Ishikawa (cell line): ENCODE measurements around the gene CNTNAP5.

ENCODE experiments used
- CEBPB ChIP-seq: IDR thresholded peaks from 2 replicates; pipeline ENCODE4 v1.6.1; 2012
- CREB1 ChIP-seq: IDR thresholded peaks from 2 replicates; pipeline ENCODE4 v1.6.1; 2012; ENCODE audit warnings: low read depth
- EGR1 ChIP-seq: IDR thresholded peaks from 2 replicates; pipeline ENCODE4 v1.6.1; 2012
- EP300 ChIP-seq: IDR thresholded peaks from 2 replicates; pipeline ENCODE4 v1.6.1; 2012; ENCODE audit warnings: borderline replicate concordance
- FOXM1 ChIP-seq: IDR thresholded peaks from 2 replicates; pipeline ENCODE4 v1.6.1; 2012; ENCODE audit warnings: low read depth, borderline replicate concordance
- NFIC ChIP-seq: IDR thresholded peaks from 2 replicates; pipeline ENCODE4 v1.6.1; 2012
- RAD21 ChIP-seq: IDR thresholded peaks from 2 replicates; pipeline ENCODE4 v1.6.1; 2012; ENCODE audit warnings: low read depth
- TAF1 ChIP-seq: IDR thresholded peaks from 2 replicates; pipeline ENCODE4 v1.6.1; 2012; ENCODE audit warnings: low read depth, mild to moderate bottlenecking
- TCF12 ChIP-seq: IDR thresholded peaks from 2 replicates; pipeline ENCODE4 v1.6.1; 2012; ENCODE audit warnings: low read depth
- TEAD4 ChIP-seq: IDR thresholded peaks from 2 replicates; pipeline ENCODE4 v1.6.1; 2012
- YY1 ChIP-seq: IDR thresholded peaks from 2 replicates; pipeline ENCODE4 v1.6.1; 2012; ENCODE audit warnings: low read depth
- ZBTB7A ChIP-seq: IDR thresholded peaks from 2 replicates; pipeline ENCODE4 v1.6.1; 2012; ENCODE audit warnings: low read depth
- TF ChIP-seq, protein P1 (sequence below): IDR thresholded peaks from 2 replicates; pipeline ENCODE4 v1.6.1; 2012; ENCODE audit warnings: low read depth, mild to moderate bottlenecking
- TF ChIP-seq, protein P2 (sequence below): IDR thresholded peaks from 2 replicates; pipeline ENCODE4 v1.6.1; 2012
- TF ChIP-seq, protein P3 (sequence below): IDR thresholded peaks from 2 replicates; pipeline ENCODE4 v1.6.1; 2012

CNTNAP5 gene

DNA sequence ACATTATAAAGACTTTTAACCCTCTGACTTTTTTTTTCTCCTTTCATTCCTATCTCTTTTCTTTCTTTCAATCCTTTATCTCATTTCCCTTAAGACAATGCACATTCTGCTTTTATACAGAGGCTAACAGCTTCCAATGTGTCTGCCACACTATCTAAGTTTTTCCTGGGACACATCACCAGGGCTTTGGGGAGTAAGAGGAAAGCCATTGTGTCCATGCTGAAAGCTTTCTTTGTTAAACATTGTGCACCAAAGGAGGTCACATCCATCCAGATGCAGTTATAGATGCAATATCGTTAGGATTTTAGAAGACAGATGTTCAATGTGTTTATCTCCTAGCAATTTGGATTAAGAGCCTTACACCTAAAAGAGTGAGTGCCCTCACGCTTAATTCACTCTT is 534.1 kb downstream of the CNTNAP5 start:
- TF ChIP-seq, protein P1, sequence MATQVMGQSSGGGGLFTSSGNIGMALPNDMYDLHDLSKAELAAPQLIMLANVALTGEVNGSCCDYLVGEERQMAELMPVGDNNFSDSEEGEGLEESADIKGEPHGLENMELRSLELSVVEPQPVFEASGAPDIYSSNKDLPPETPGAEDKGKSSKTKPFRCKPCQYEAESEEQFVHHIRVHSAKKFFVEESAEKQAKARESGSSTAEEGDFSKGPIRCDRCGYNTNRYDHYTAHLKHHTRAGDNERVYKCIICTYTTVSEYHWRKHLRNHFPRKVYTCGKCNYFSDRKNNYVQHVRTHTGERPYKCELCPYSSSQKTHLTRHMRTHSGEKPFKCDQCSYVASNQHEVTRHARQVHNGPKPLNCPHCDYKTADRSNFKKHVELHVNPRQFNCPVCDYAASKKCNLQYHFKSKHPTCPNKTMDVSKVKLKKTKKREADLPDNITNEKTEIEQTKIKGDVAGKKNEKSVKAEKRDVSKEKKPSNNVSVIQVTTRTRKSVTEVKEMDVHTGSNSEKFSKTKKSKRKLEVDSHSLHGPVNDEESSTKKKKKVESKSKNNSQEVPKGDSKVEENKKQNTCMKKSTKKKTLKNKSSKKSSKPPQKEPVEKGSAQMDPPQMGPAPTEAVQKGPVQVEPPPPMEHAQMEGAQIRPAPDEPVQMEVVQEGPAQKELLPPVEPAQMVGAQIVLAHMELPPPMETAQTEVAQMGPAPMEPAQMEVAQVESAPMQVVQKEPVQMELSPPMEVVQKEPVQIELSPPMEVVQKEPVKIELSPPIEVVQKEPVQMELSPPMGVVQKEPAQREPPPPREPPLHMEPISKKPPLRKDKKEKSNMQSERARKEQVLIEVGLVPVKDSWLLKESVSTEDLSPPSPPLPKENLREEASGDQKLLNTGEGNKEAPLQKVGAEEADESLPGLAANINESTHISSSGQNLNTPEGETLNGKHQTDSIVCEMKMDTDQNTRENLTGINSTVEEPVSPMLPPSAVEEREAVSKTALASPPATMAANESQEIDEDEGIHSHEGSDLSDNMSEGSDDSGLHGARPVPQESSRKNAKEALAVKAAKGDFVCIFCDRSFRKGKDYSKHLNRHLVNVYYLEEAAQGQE: no peak
- TF ChIP-seq CREB1 (no peak), NFIC (no peak), EGR1 (no peak), TEAD4 (no peak), TCF12 (no peak), EP300 (no peak), RAD21 (no peak), YY1 (no peak), FOXM1 (no peak), TAF1 (no peak), CEBPB (no peak), ZBTB7A (no peak)
- TF ChIP-seq, protein P2, sequence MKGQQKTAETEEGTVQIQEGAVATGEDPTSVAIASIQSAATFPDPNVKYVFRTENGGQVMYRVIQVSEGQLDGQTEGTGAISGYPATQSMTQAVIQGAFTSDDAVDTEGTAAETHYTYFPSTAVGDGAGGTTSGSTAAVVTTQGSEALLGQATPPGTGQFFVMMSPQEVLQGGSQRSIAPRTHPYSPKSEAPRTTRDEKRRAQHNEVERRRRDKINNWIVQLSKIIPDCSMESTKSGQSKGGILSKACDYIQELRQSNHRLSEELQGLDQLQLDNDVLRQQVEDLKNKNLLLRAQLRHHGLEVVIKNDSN: no peak
- TF ChIP-seq, protein P3, sequence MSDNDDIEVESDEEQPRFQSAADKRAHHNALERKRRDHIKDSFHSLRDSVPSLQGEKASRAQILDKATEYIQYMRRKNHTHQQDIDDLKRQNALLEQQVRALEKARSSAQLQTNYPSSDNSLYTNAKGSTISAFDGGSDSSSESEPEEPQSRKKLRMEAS: no peak

DNA sequence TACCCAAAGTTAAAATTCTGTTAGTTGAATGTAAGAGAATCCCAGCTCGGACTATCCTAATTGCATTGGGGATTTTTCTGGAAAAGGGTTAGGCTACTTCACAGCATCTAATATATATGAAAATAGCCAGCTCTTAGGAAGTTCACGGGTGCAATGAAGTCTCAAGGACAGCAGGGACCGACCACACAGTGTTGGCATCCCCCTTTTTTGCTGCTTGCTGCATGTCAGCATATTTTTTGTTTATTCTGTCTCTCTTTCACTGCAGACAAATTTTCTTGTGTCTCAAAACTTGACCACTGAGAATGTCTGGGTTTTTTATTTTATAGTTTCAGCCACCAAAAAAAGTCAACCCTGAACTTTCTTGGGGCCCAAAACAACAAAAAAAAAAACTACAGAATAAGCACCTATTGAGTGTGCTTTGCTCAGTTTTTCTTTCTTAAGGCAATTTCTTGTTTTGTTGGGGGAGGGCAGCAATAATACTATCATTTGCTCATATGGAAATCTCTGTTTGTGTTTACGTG is 535.6 kb downstream of the CNTNAP5 start:
- TF ChIP-seq YY1 (no peak), TAF1 (no peak), EP300 (no peak), TCF12 (no peak), RAD21 (no peak), CEBPB (no peak), ZBTB7A (no peak), FOXM1 (no peak), CREB1 (no peak), EGR1 (no peak), NFIC (no peak), TEAD4 (no peak)
- TF ChIP-seq, protein P3: no peak
- TF ChIP-seq, protein P2: no peak
- TF ChIP-seq, protein P1: no peak

DNA sequence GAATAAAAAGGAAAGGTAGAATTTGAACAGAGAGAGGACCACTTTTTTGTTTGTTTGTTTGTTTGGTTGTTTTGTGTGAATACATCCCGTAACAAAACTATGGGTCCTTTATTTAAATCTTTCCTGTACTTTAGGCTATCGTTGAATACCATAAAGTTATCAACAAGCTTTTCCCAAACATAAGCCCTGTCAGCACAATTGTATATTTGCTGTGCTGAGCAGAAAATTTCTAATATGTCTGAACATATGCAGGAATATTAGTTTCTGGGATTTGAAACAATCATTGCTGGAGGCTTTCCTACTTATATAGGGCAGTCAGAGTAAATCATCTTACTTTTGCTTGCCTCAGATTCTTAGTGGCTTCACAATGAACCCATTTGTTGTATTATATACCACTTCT is 536.4 kb downstream of the CNTNAP5 start:
- TF ChIP-seq, protein P1: no peak
- no peak for TF ChIP-seq CEBPB
- TF ChIP-seq FOXM1: no peak

DNA sequence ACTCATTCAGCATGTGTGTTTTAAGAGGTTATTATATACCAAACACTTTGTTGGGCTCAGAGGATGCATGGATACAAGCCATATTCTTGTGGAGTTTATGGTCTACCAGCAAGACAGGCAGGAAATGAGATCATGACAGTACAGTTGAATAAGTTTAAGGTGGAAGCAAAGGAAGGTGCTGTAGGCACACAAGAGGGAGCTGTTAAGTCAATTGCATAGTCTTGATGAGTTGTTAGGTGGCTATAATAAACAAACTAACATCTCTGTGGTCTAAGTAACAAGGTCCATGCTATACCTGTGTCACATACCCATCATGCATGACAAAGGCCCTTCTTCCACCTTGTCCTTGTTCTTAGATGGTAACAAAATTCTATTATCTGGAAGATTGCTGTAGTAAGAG is 538.3 kb downstream of the CNTNAP5 start:
- TF ChIP-seq CEBPB: no peak
- TF ChIP-seq, protein P2: no peak

DNA sequence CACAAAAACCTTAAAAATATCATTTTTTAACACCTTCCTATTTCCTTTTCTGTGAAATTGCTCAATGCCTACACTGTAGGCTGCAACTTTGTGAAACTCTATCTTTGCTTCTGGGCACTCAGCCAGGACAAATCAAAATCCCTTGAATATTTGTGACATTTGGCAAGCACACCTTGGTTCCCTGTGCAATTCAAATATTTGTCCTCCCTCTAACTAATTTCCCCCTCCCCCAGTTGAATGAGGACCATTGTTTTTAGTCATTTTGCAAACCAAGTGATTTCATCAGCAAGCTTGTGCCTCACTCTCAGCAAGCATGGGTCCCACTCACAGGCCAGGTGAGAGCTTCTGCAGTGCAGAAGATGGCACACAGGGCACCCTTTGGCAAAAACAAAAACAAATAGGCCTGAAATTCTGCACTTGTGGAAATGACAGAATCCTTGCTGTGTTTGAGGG is 541.5 kb downstream of the CNTNAP5 start:
- TF ChIP-seq TAF1: no peak
